Measurements from ENCODE around the gene ELK3. TPM values are rescaled to one million over a fixed set of nuclear protein-coding genes. Genes with fewer than 3 reads are reported as not detected.

Gene ELK3
- total RNA-seq, 2 donors from 2014 or later, result 8.5 to 10.8 TPM

DNA sequence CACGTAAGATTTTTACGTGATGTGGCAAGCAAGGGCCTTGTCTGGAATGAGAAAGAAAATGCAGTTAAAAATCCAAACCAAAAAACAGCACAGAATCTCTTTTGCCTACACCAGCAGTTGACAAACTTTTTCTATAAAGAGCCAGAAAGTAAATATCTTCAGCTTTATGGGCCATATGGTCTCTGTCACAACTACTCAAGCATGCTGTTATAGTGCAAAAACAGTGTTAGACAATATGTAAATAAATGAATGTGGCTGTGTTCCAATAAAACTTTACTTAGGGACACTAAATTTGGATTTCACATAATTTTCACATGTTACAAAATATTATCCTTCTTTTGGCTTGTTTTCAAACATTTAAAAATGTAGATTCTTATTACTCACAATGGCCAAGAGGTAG lies 6.2 kb upstream of the ELK3 start:
- intact Hi-C loops (cut with DNase I), result no loop called here
- H3K27ac ChIP-seq, result no peak overlapping the region
- H3K36me3 ChIP-seq, result no peaks in the 10 kb centered on the region
- no peak for DNase-seq
- no peaks in the 10 kb centered on the region for H3K27me3 ChIP-seq
- TF ChIP-seq, protein P1, sequence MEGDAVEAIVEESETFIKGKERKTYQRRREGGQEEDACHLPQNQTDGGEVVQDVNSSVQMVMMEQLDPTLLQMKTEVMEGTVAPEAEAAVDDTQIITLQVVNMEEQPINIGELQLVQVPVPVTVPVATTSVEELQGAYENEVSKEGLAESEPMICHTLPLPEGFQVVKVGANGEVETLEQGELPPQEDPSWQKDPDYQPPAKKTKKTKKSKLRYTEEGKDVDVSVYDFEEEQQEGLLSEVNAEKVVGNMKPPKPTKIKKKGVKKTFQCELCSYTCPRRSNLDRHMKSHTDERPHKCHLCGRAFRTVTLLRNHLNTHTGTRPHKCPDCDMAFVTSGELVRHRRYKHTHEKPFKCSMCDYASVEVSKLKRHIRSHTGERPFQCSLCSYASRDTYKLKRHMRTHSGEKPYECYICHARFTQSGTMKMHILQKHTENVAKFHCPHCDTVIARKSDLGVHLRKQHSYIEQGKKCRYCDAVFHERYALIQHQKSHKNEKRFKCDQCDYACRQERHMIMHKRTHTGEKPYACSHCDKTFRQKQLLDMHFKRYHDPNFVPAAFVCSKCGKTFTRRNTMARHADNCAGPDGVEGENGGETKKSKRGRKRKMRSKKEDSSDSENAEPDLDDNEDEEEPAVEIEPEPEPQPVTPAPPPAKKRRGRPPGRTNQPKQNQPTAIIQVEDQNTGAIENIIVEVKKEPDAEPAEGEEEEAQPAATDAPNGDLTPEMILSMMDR (IDR thresholded peaks at IDR 0.05), result no peak
- H3K9ac ChIP-seq (ENCODE audit: low read depth in 2 of 2, low read length in 2 of 2), result no peak overlapping the region
- H3K4me1 ChIP-seq, result no peaks in the 10 kb centered on the region
- no peak overlapping the region for H3K4me3 ChIP-seq
- H3K9me3 ChIP-seq, result no peaks in the 10 kb centered on the region

DNA sequence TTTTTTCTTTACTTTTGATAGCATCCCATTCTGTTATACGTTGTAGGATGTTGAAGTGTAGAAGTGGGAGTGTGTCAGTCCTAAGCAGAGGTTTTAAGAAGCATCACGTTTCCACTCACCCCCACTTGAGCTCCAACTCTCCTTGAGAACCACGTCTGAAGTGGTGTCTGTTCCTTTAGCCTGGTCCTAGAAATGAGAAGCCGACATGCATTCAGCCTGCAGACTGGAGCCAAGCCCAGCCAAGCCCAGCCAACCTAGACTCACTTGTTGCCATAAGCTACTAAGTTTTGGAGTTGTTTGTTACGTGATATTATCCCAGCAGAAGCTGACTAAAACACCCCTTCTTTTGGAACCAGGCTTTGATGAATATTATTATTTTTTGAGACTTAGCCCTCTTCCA lies 4.4 kb upstream of the ELK3 start:
- H3K27me3 ChIP-seq, result no peaks in the 10 kb centered on the region
- no peaks in the 10 kb centered on the region for H3K9me3 ChIP-seq
- no peak overlapping the region for H3K9ac ChIP-seq (ENCODE audit: low read depth in 2 of 2, low read length in 2 of 2)
- H3K36me3 ChIP-seq, result no peaks in the 10 kb centered on the region
- H3K27ac ChIP-seq, result no peak overlapping the region
- TF ChIP-seq, protein P1 (IDR thresholded peaks at IDR 0.05), result no peak
- DNase-seq, result no peak
- H3K4me1 ChIP-seq, result no peaks in the 10 kb centered on the region
- intact Hi-C loops (cut with DNase I), result no loop called here
- H3K4me3 ChIP-seq, result no peak overlapping the region

DNA sequence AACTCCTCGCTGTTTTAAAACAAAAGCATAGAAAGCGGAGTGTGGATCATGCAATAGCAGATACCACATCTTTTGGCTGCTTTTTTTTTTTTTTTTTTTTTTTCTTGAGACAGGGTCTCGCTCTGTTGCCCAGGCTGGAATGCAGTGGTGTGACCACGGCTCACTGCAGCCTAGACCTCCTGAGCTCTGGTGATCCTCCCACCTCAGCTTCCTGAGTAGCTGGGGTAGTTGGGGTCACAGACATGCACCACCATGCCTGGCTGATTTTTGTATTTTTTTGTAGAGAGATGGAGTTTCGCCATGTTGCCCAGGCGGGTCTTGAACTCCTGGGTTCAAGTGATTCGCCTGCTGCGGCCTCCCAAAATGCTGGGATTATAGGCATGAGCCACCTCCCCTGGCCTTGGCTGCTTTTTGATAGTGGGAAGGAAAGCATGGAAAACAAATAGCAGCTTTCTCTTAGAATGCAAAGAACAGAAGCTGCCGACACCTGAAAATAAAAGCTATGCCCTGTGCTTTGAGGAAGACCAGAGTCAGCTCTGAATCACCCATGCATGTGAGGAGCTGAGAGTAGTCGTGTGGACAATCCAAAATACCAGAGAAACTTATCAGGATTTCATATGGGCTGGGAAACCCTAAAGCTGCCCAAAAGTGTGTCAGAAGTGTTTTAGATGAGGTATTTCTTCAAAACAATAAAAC lies 3.6 kb upstream of the ELK3 start:
- no peaks in the 10 kb centered on the region for H3K9me3 ChIP-seq
- no peak overlapping the region for H3K9ac ChIP-seq (ENCODE audit: low read depth in 2 of 2, low read length in 2 of 2)
- no peaks in the 10 kb centered on the region for H3K36me3 ChIP-seq
- H3K27ac ChIP-seq, result no peak overlapping the region
- intact Hi-C loops (cut with DNase I), result no loop called here
- H3K4me3 ChIP-seq, result no peak overlapping the region
- DNase-seq, result no peak
- H3K4me1 ChIP-seq, result no peaks in the 10 kb centered on the region
- TF ChIP-seq, protein P1 (IDR thresholded peaks at IDR 0.05), result no peak
- H3K27me3 ChIP-seq, result no peaks in the 10 kb centered on the region

DNA sequence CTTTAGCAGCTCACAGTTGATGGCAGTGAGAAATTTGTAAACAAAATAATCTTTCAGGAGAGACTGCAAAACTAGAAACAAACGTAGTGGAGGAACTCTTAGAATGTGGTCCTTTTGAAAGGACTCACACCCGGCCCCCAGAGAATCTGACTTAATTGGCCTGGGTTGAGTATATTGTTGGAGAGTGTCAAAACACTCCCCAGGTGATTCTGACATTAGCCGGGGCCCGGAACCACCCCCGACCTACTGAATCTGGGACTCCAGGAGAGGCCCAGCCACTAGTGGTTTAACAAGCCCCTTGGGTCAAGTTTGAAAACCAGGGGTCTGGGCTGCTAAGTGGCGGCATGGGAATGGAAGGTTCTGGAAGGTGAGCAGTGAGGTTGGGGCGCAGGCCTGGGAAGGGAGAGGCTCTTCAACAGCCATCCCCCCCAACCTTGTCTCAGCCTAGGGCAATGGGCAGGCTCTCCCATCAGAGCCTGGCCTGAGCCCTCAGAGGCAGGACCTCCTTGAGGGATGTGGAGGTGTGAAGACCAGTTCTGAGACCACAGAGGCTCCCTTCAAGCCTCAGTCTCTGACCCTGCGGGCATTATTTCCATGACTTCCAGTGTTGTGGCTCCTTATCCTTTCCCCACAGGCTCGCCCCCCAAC lies 1.1 kb upstream of the ELK3 start:
- Histone ChIP-seq H3K9ac (ENCODE audit: low read depth in 2 of 2, low read length in 2 of 2) (no peak overlapping the region), H3K4me1 (no peaks in the 10 kb centered on the region)

DNA sequence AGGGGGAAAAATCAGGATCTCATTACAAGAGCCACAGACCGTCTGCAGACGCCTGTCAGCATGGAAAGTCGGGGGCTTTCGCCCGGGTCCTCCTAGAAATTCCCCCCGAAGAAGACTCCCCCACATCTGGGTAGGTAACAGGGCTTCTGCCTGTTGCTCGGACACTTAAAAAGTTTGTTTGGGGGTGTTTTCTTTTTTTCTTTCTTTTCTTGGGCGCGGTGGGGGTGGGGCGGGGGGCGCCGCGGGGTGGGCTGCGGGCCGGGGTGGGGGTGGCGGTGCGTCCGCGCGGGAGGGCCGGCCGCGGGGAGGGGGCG lies 358 bp downstream of the ELK3 start:
- Histone ChIP-seq H3K9me3 (no peaks in the 10 kb centered on the region), H3K36me3 (no peaks in the 10 kb centered on the region), H3K9ac (ENCODE audit: low read depth in 2 of 2, low read length in 2 of 2) (peak overlapping the region; percentile 77 to 94), H3K27me3 (no peaks in the 10 kb centered on the region), H3K4me3 (peak overlapping the region; percentile 52), H3K27ac (peak overlapping the region; percentile 58), H3K4me1 (no peaks in the 10 kb centered on the region)
- intact Hi-C loops (cut with DNase I), result no loop called here
- no peak for DNase-seq
- TF ChIP-seq, protein P1 (IDR thresholded peaks at IDR 0.05), result no peak

More for the DNA sequence above, 1.1 kb upstream of the ELK3 start:
- TF ChIP-seq, protein P1 (IDR thresholded peaks at IDR 0.05), result no peak
- H3K36me3 ChIP-seq, result no peaks in the 10 kb centered on the region
- no peak overlapping the region for H3K4me3 ChIP-seq
- H3K9me3 ChIP-seq, result no peaks in the 10 kb centered on the region
- no peaks in the 10 kb centered on the region for H3K27me3 ChIP-seq
- no peak overlapping the region for H3K27ac ChIP-seq
- intact Hi-C loops (cut with DNase I), result no loop called here
- DNase-seq, result no peak
